ENCODE measurements around the gene FCGR2B. TPM values are rescaled to one million over a fixed set of nuclear protein-coding genes. Genes with fewer than 3 reads are reported as not detected.
"Not testable (repeated sequence)": the region's sequence is repeated elsewhere in the genome, so short reads cannot be mapped to it uniquely, and the experiment has no call there.

Gene FCGR2B
- total and polyA plus RNA-seq, 2 donors (not counting 1 experiment from before 2014, with no cell fraction given), result 144 to 282 TPM

DNA sequence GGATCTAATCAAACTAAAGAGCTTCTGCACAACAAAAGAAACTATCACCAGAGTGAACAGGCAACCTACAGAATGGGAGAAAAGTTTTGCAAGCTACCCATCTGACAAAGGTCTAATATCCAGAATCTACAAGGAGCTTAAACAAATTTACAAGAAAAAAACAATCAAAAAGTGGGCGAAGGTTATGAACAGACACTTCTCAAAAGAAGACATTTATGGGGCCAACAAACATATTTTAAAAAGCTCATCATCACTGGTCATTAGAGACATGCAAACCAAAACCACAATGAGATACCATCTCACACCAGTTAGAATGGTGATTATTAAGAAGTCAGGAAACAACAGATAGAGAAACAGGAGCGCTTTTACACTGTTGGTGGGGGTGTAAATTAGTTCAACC is 35.4 kb downstream of the FCGR2B start:
- H3K4me2 ChIP-seq (replicated peaks; ENCODE audit: low read depth, low read length, poor library complexity, severe bottlenecking); H3K27me3 ChIP-seq (replicated peaks in 1 of 4; ENCODE audit: control extremely low read depth in 1 of 4, control insufficient read depth in 3 of 4, insufficient read depth in 4 of 4, low read length in 3 of 4); H3K4me1 ChIP-seq (ENCODE audit: control insufficient read depth in 2 of 2, insufficient read depth in 2 of 2, low read length in 2 of 2); H3K27ac Mint-ChIP-seq; H3K4me1 Mint-ChIP-seq; H3K4me3 Mint-ChIP-seq; H3K9ac ChIP-seq (ENCODE audit: low read length); H3K79me2 ChIP-seq (ENCODE audit: control insufficient read depth, insufficient read depth, low read length); intact Hi-C loops (cut with micrococcal nuclease); H2AFZ ChIP-seq (ENCODE audit: insufficient read depth, low read depth, low read length, poor library complexity, severe bottlenecking); DNase-seq; H4K20me1 ChIP-seq (ENCODE audit: control insufficient read depth, insufficient read depth, low read length, poor library complexity, severe bottlenecking); H3K9me3 Mint-ChIP-seq (ENCODE audit: insufficient read depth); H3K27me3 Mint-ChIP-seq; H3K4me3 ChIP-seq (ENCODE audit: control extremely low read depth in 1 of 5, extremely low read depth in 1 of 5, insufficient read depth in 1 of 5, low read depth in 2 of 5, low read length in 4 of 5); H3K9me3 ChIP-seq (ENCODE audit: control extremely low read depth in 1 of 3, control insufficient read depth in 2 of 3, insufficient read depth in 1 of 3, low read length in 2 of 3); POLR2A ChIA-PET; H3K36me3 ChIP-seq (replicated peaks in 1 of 2; ENCODE audit: control extremely low read depth in 1 of 2, control insufficient read depth in 1 of 2, extremely low read depth in 1 of 2, insufficient read depth in 2 of 2, low read length in 1 of 2); ATAC-seq (ENCODE audit: low read depth); H3K27ac ChIP-seq (ENCODE audit: low read length in 2 of 2): not testable (repeated sequence)
- CTCF ChIA-PET, result interaction anchor here (0.7 kb wide), 1 partner anchor 172 kb away, joined by 3 read pairs; no protein-coding TSS in a partner anchor
- WGBS (ENCODE audit: insufficient coverage), result 100% methylated on average over 1 of the region's 2 CpGs

DNA sequence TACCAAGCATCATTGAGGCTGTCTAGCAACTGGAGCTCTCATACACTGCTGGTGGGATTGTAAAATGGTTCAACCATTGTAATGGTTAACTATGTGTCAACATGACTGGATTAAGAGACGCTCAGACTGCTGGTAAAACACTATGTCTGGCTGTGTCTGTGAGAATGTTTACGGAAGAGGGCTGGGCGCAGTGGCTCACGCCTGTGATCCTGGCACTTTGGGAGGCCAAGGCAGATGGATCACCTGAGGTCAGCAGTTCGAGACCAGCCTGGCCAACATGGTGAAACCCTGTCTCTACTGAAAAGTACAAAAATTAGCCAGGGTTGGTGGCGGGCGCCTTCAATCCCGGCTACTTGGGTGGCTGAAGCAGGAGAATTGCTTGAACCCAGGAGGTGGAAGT is 39.3 kb downstream of the FCGR2B start:
- Histone ChIP-seq H3K9ac (ENCODE audit: low read length) (no peak overlapping the region), H3K4me3 (ENCODE audit: control extremely low read depth in 1 of 5, extremely low read depth in 1 of 5, insufficient read depth in 1 of 5, low read depth in 2 of 5, low read length in 4 of 5) (no peak overlapping the region), H3K36me3 (replicated peaks in 1 of 2; ENCODE audit: control extremely low read depth in 1 of 2, control insufficient read depth in 1 of 2, extremely low read depth in 1 of 2, insufficient read depth in 2 of 2, low read length in 1 of 2) (no peaks in the 10 kb centered on the region), H3K9me3 (ENCODE audit: control extremely low read depth in 1 of 3, control insufficient read depth in 2 of 3, insufficient read depth in 1 of 3, low read length in 2 of 3) (peaks cover 0 to 4% (median 0%) of the 10 kb centered on the region in 3 donors), H3K4me1 (ENCODE audit: control insufficient read depth in 2 of 2, insufficient read depth in 2 of 2, low read length in 2 of 2) (peaks cover 23 to 25% of the 10 kb centered on the region in 2 donors), H3K79me2 (ENCODE audit: control insufficient read depth, insufficient read depth, low read length) (peaks cover 3% of the 10 kb centered on the region), H3K4me2 (replicated peaks; ENCODE audit: low read depth, low read length, poor library complexity, severe bottlenecking) (no peak overlapping the region), H4K20me1 (ENCODE audit: control insufficient read depth, insufficient read depth, low read length, poor library complexity, severe bottlenecking) (no peaks in the 10 kb centered on the region), H3K27ac (ENCODE audit: low read length in 2 of 2) (no peak overlapping the region), H2AFZ (ENCODE audit: insufficient read depth, low read depth, low read length, poor library complexity, severe bottlenecking) (no peak overlapping the region), H3K27me3 (replicated peaks in 1 of 4; ENCODE audit: control extremely low read depth in 1 of 4, control insufficient read depth in 3 of 4, insufficient read depth in 4 of 4, low read length in 3 of 4) (no peaks in the 10 kb centered on the region)
- ChIA-PET POLR2A (no interaction called here), CTCF (no interaction called here)
- Mint-ChIP-seq H3K27ac (no peak overlapping the region), H3K27me3 (no peaks in the 10 kb centered on the region), H3K4me3 (no peak overlapping the region), H3K4me1 (peaks cover 5% of the 10 kb centered on the region), H3K9me3 (ENCODE audit: insufficient read depth) (no peaks in the 10 kb centered on the region)
- TF ChIP-seq EZH2 (IDR thresholded peaks at IDR 0.05; ENCODE audit: borderline replicate concordance, insufficient read depth, low read depth, low read length, poor library complexity, severe bottlenecking), result no peak
- TF ChIP-seq, protein P1, sequence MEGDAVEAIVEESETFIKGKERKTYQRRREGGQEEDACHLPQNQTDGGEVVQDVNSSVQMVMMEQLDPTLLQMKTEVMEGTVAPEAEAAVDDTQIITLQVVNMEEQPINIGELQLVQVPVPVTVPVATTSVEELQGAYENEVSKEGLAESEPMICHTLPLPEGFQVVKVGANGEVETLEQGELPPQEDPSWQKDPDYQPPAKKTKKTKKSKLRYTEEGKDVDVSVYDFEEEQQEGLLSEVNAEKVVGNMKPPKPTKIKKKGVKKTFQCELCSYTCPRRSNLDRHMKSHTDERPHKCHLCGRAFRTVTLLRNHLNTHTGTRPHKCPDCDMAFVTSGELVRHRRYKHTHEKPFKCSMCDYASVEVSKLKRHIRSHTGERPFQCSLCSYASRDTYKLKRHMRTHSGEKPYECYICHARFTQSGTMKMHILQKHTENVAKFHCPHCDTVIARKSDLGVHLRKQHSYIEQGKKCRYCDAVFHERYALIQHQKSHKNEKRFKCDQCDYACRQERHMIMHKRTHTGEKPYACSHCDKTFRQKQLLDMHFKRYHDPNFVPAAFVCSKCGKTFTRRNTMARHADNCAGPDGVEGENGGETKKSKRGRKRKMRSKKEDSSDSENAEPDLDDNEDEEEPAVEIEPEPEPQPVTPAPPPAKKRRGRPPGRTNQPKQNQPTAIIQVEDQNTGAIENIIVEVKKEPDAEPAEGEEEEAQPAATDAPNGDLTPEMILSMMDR (IDR thresholded peaks at IDR 0.05), result no peak
- DNase-seq (no peak), ATAC-seq (ENCODE audit: low read depth) (no peak)
- 100% methylated on average over 8 of the region's 8 CpGs for WGBS (ENCODE audit: insufficient coverage)
- intact Hi-C loops (cut with micrococcal nuclease), result no loop called here

All from B cell (primary cell).